GM06990 (cell line): ENCODE measurements around the gene E2F1.

Experiments
- DNase-seq: peaks from one replicate; pipeline ENCODE4 v3.0.0-alpha.2; 2011; ENCODE audit not compliant: insufficient read length; ENCODE audit errors: extremely low read depth
- H3K27me3 ChIP-seq: replicated peaks from 2 replicates; pipeline ENCODE4 v1.6.0; 2011; ENCODE audit warnings: low read length; ENCODE audit not compliant: control insufficient read depth, insufficient read depth
- H3K36me3 ChIP-seq: 2 replicates; pipeline ENCODE4 v1.5.1; 2011; ENCODE audit warnings: low read length; ENCODE audit not compliant: control insufficient read depth, insufficient read depth
- H3K4me3 ChIP-seq: replicated peaks from 2 replicates; pipeline ENCODE4 v1.5.1; 2011; ENCODE audit warnings: low read depth, mild to moderate bottlenecking, control low read depth, low read length
- CTCF ChIP-seq: IDR thresholded peaks from 2 replicates; pipeline ENCODE4 v1.5.1; 2011; ENCODE audit warnings: low read length, control low read depth, mild to moderate bottlenecking, inconsistent platforms; ENCODE audit not compliant: insufficient read depth, poor library complexity, severe bottlenecking

The E2F1 gene

GRCh38 chr20:33730946-33731692, 44.9 kb upstream of the E2F1 start:
- DNase-seq: no peak
- Histone ChIP-seq H3K4me3 (peak overlapping the region; percentile 72), H3K27me3 (no peaks in the 10 kb centered on the region), H3K36me3 (no peaks in the 10 kb centered on the region)
- no peak for TF ChIP-seq CTCF

GRCh38 chr20:33729101-33729500, 42.9 kb upstream of the E2F1 start:
- Histone ChIP-seq H3K4me3 (no peak overlapping the region), H3K27me3 (no peaks in the 10 kb centered on the region), H3K36me3 (no peaks in the 10 kb centered on the region)
- no peak for DNase-seq
- no peak for TF ChIP-seq CTCF

- no peaks in the 10 kb centered on the region for H3K27me3 ChIP-seq
- no peak overlapping the region for H3K4me3 ChIP-seq
- no peak for TF ChIP-seq CTCF
- no peak for DNase-seq
- no peaks in the 10 kb centered on the region for H3K36me3 ChIP-seq
These were observed 42.3 kb upstream of the E2F1 start for GRCh38 chr20:33728463-33728862.

- H3K36me3 ChIP-seq: no peaks in the 10 kb centered on the region
- H3K4me3 ChIP-seq: no peak overlapping the region
- no peaks in the 10 kb centered on the region for H3K27me3 ChIP-seq
- TF ChIP-seq CTCF: no peak
- DNase-seq: no peak
These were observed 41.6 kb upstream of the E2F1 start for GRCh38 chr20:33727806-33728205.

GRCh38 chr20:33727115-33727479, 40.9 kb upstream of the E2F1 start:
- no peaks in the 10 kb centered on the region for H3K36me3 ChIP-seq
- no peak for TF ChIP-seq CTCF
- no peaks in the 10 kb centered on the region for H3K27me3 ChIP-seq
- DNase-seq: no peak
- H3K4me3 ChIP-seq: no peak overlapping the region
